SK-N-SH (cell line): Measurements from ENCODE around the gene GUCY1A1. TPM values are rescaled to one million over a fixed set of nuclear protein-coding genes. Genes with fewer than 3 reads are reported as not detected.
A peak's percentile ranks its signal among the peaks of the same experiment; 100 is the strongest.

ENCODE experiments used
- CTCF ChIA-PET: fragments of 300-600, 350-600 bp; formaldehyde crosslinking; extraction: SDS; loops from one replicate; lab custom pipeline; 2021; lab: Yijun Ruan, JAX
- POLR2A ChIA-PET: fragments of 350-600 bp; sonication (Branson Sonifier 250); formaldehyde crosslinking; extraction: SDS; loops from one replicate; lab custom pipeline; 2020; ENCODE audit warnings: antibody characterized with exemption, inconsistent platforms; lab: Yijun Ruan, JAX
- DNase-seq: peaks from one replicate; pipeline ENCODE4 v3.0.0; 2012
- H2AFZ ChIP-seq: fragments of 200-600 bp; sonication (generic); 2 replicates; pipeline ENCODE4 v1.8.1; 2016; ENCODE audit warnings: antibody characterized with exemption, mild to moderate bottlenecking, low read depth
- H3F3A ChIP-seq: fragments of 200-600 bp; sonication (generic); replicated peaks from 2 replicates; pipeline ENCODE3; 2016; ENCODE audit warnings: antibody characterized with exemption, mild to moderate bottlenecking; ENCODE audit not compliant: insufficient read depth
- H3K27ac ChIP-seq, 2 experiments: fragments of 200-500 bp in 1 of 2; fragments of 200-600 bp in 1 of 2; sonication (Bioruptor generic) in 1 of 2; sonication (generic), shearing (Covaris generic) in 1 of 2; 2 replicates each; pipeline versions ENCODE4 v1.5.1 to v1.6.1; 2014 to 2016; ENCODE audit warnings: low read depth in 2 of 2, inconsistent platforms in 1 of 2, low read length in 1 of 2, mild to moderate bottlenecking in 1 of 2, mixed read lengths in 1 of 2
- H3K27me3 ChIP-seq: fragments of 200-600 bp; sonication (generic), shearing (Covaris generic); 2 replicates; pipeline ENCODE4 v1.6.1; 2016; ENCODE audit warnings: mixed run types; ENCODE audit not compliant: insufficient read depth
- H3K36me3 ChIP-seq, 2 experiments: fragments of 200-500 bp in 1 of 2; fragments of 200-600 bp in 1 of 2; sonication (Bioruptor generic) in 1 of 2; sonication (generic) in 1 of 2; replicated peaks in 1 of 2; 2 replicates each; pipeline versions ENCODE3 to v1.5.1; 2014 to 2016; ENCODE audit warnings: low read length in 1 of 2, mild to moderate bottlenecking in 1 of 2; ENCODE audit not compliant: insufficient read depth in 2 of 2, control insufficient read depth in 1 of 2
- H3K4me1 ChIP-seq, 2 experiments: fragments of 200-500 bp in 1 of 2; fragments of 200-600 bp in 1 of 2; sonication (Bioruptor generic) in 1 of 2; sonication (generic), shearing (Covaris generic) in 1 of 2; 2 replicates each; pipeline versions ENCODE4 v1.5.1 to v1.6.1; 2014 to 2016; ENCODE audit warnings: low read depth in 1 of 2, low read length in 1 of 2, mixed run types in 1 of 2; ENCODE audit not compliant: insufficient read depth in 2 of 2, control insufficient read depth in 1 of 2
- H3K4me2 ChIP-seq: fragments of 200-600 bp; sonication (generic), shearing (Covaris generic); 2 replicates; pipeline ENCODE4 v1.6.1; 2017; ENCODE audit warnings: mixed run types
- H3K4me3 ChIP-seq, 2 experiments: fragments of 200-500 bp in 1 of 2; fragments of 200-600 bp in 1 of 2; sonication (Bioruptor generic) in 1 of 2; sonication (generic), shearing (Covaris generic) in 1 of 2; 2 replicates each; pipeline versions ENCODE4 v1.5.1 to v1.8.1; 2014 to 2016; ENCODE audit warnings: low read depth in 2 of 2, inconsistent platforms in 1 of 2, low read length in 1 of 2, mild to moderate bottlenecking in 1 of 2, mixed read lengths in 1 of 2, moderate library complexity in 1 of 2
- H3K79me2 ChIP-seq: fragments of 200-600 bp; sonication (generic); 2 replicates; pipeline ENCODE4 v1.8.1; 2017; ENCODE audit warnings: mild to moderate bottlenecking; ENCODE audit not compliant: insufficient read depth
- H3K9ac ChIP-seq: fragments of 200-600 bp; sonication (generic); 2 replicates; pipeline ENCODE4 v1.6.1; 2017; ENCODE audit warnings: mixed run types
- H3K9me2 ChIP-seq: fragments of 200-600 bp; sonication (generic); 2 replicates; pipeline ENCODE4 v1.6.1; 2017; ENCODE audit warnings: mixed run types
- H3K9me3 ChIP-seq: fragments of 200-600 bp; sonication (generic); 2 replicates; pipeline ENCODE4 v1.6.1; 2017; ENCODE audit warnings: mixed run types, mild to moderate bottlenecking, moderate library complexity
- H4K20me1 ChIP-seq: fragments of 200-600 bp; sonication (generic); 2 replicates; pipeline ENCODE4 v1.6.1; 2017; ENCODE audit warnings: mild to moderate bottlenecking, mixed run types; ENCODE audit not compliant: insufficient read depth
- FOSL2 ChIP-seq: IDR thresholded peaks from 2 replicates; pipeline ENCODE4 v1.4.0; 2012; ENCODE audit warnings: low read depth, mild to moderate bottlenecking, moderate library complexity, borderline replicate concordance
- FOXM1 ChIP-seq: IDR thresholded peaks from 2 replicates; pipeline ENCODE4 v1.4.0; 2012; ENCODE audit warnings: low read depth, mild to moderate bottlenecking
- GABPA ChIP-seq: IDR thresholded peaks from 2 replicates; pipeline ENCODE4 v1.4.0; 2012; ENCODE audit warnings: low read depth, mild to moderate bottlenecking
- GATA2 ChIP-seq: sonication (generic); formaldehyde crosslinking; IDR thresholded peaks from 2 replicates; pipeline ENCODE4 v1.5.0; 2020; ENCODE audit warnings: mild to moderate bottlenecking, missing genetic modification reagents
- JUND ChIP-seq: IDR thresholded peaks from 2 replicates; pipeline ENCODE4 v1.4.0; 2012
- MEF2A ChIP-seq: IDR thresholded peaks from 2 replicates; pipeline ENCODE4 v1.4.0; 2012; ENCODE audit warnings: low read depth, borderline replicate concordance
- NRF1 ChIP-seq: IDR thresholded peaks from 2 replicates; pipeline ENCODE4 v1.6.1; 2012; ENCODE audit warnings: low read depth, mild to moderate bottlenecking, low read length
- PBX3 ChIP-seq: IDR thresholded peaks from 2 replicates; pipeline ENCODE4; 2012
- POLR2AphosphoS5 ChIP-seq: IDR thresholded peaks from 2 replicates; pipeline ENCODE4 v1.6.1; 2012; ENCODE audit warnings: low read depth, low read length
- RAD21 ChIP-seq: IDR thresholded peaks from 2 replicates; pipeline ENCODE4 v1.6.1; 2012; ENCODE audit warnings: mild to moderate bottlenecking, low read length
- RCOR1 ChIP-seq: fragments of 150-350 bp; IDR thresholded peaks from 2 replicates; pipeline ENCODE4 v1.6.1; 2017; ENCODE audit warnings: antibody characterized with exemption, low read length
- REST ChIP-seq: IDR thresholded peaks from 2 replicates; pipeline ENCODE4 v1.6.1; 2012; ENCODE audit warnings: mild to moderate bottlenecking, low read depth, low read length, moderate library complexity
- RFX5 ChIP-seq: IDR thresholded peaks from 2 replicates; pipeline ENCODE4 v1.6.1; 2012; ENCODE audit warnings: mild to moderate bottlenecking, improper control_type of control experiment, low read length
- RXRA ChIP-seq: IDR thresholded peaks from 2 replicates; pipeline ENCODE4 v1.4.0; 2012; ENCODE audit warnings: low read depth, mild to moderate bottlenecking, borderline replicate concordance
- SIN3A ChIP-seq: IDR thresholded peaks from 2 replicates; pipeline ENCODE4 v1.6.1; 2012; ENCODE audit warnings: low read depth, mild to moderate bottlenecking, low read length, moderate library complexity, borderline replicate concordance
- TAF1 ChIP-seq: IDR thresholded peaks from 2 replicates; pipeline ENCODE4 v1.6.1; 2012; ENCODE audit warnings: low read depth, mild to moderate bottlenecking, low read length, moderate library complexity, borderline replicate concordance
- USF1 ChIP-seq: IDR thresholded peaks from 2 replicates; pipeline ENCODE4 v1.4.0; 2012; ENCODE audit warnings: low read depth, borderline replicate concordance
- YY1 ChIP-seq: IDR thresholded peaks from 2 replicates; pipeline ENCODE4 v1.4.0; 2012; ENCODE audit warnings: low read depth, mild to moderate bottlenecking
- WGBS: methylation state at CpG from one replicate; pipeline ENCODE4 v1.1.6; 2017; ENCODE audit warnings: low lambda C conversion rate; 5-methylcytosine and 5-hydroxymethylcytosine counted together
- polyA plus RNA-seq, 3 experiments: library from polyadenylated mRNA; depleted of rRNA; stranded (reverse); fragments of >200 nt; gene quantifications; 2 replicates each; pipeline ENCODE4 v1.2.3, GENCODE V29; 2012

Gene GUCY1A1
- polyA plus RNA-seq, 1 of the 3 experiments (the other 2 are of a cell fraction) = 0.03 TPM

GRCh38 chr4:155640751-155641150 is 25.9 kb upstream of the GUCY1A1 start:
- TF ChIP-seq MEF2A (no peak), RFX5 (no peak), FOXM1 (no peak), SIN3A (no peak)
- no peaks in the 10 kb centered on the region for H3F3A ChIP-seq
- no peaks in the 10 kb centered on the region for H4K20me1 ChIP-seq
- POLR2A ChIA-PET = no interaction called here
- H3K4me2 ChIP-seq = no peak overlapping the region
- H3K9ac ChIP-seq = no peak overlapping the region
- H3K27me3 ChIP-seq = no peaks in the 10 kb centered on the region
- H3K79me2 ChIP-seq = no peaks in the 10 kb centered on the region
- CTCF ChIA-PET = no interaction called here
- H3K4me3 ChIP-seq = no peak overlapping the region
- H3K9me3 ChIP-seq = no peaks in the 10 kb centered on the region
- DNase-seq = no peak
- no peaks in the 10 kb centered on the region for H3K9me2 ChIP-seq
- H2AFZ ChIP-seq = peak overlapping the region; percentile 45; the same call in 1 of the 2 replicates
- H3K36me3 ChIP-seq = no peaks in the 10 kb centered on the region
- H3K4me1 ChIP-seq = no peaks in the 10 kb centered on the region
- 32% methylated on average over 2 of the region's 2 CpGs for WGBS
- no peak overlapping the region for H3K27ac ChIP-seq

GRCh38 chr4:155643087-155643486 is 23.6 kb upstream of the GUCY1A1 start:
- no peak for DNase-seq
- ChIA-PET CTCF (no interaction called here), POLR2A (no interaction called here)
- Histone ChIP-seq H3K36me3 (no peaks in the 10 kb centered on the region), H3K4me3 (no peak overlapping the region), H3K27me3 (no peaks in the 10 kb centered on the region), H3K79me2 (no peaks in the 10 kb centered on the region), H3K9ac (no peak overlapping the region), H3K9me3 (no peaks in the 10 kb centered on the region), H2AFZ (no peak overlapping the region), H4K20me1 (no peaks in the 10 kb centered on the region), H3K27ac (no peak overlapping the region), H3F3A (no peaks in the 10 kb centered on the region), H3K4me1 (no peaks in the 10 kb centered on the region), H3K9me2 (no peaks in the 10 kb centered on the region), H3K4me2 (no peak overlapping the region)
- 61% methylated on average over 1 of the region's 1 CpG for WGBS
- TF ChIP-seq REST (no peak), RAD21 (no peak), TAF1 (no peak), PBX3 (no peak), RXRA (no peak), JUND (no peak), RCOR1 (no peak), MEF2A (no peak), NRF1 (no peak), USF1 (no peak), SIN3A (no peak), POLR2AphosphoS5 (no peak), GATA2 (CRISPR knock-in tag) (no peak), RFX5 (no peak), GABPA (no peak), YY1 (no peak), FOSL2 (no peak)
